Mesothelial cell of epicardium (in vitro differentiated cells): ENCODE results near the gene VPS13C. TPM values are rescaled to one million over a fixed set of nuclear protein-coding genes. Genes with fewer than 3 reads are reported as not detected.

ENCODE experiments used
- DNase-seq, 2 experiments: peaks; one replicate each; pipeline ENCODE4 v3.0.0; 2021; ENCODE audit warnings: low spot score in 2 of 2; ENCODE audit not compliant: unreplicated experiment in 2 of 2
- H3K27ac Mint-ChIP-seq: 2 replicates; pipeline ENCODE4 v1.8.0; 2021; ENCODE audit warnings: mixed read lengths
- H3K27me3 Mint-ChIP-seq: 2 replicates; pipeline ENCODE4 v1.8.0; 2021; ENCODE audit warnings: low read depth, mixed read lengths
- H3K36me3 Mint-ChIP-seq: 2 replicates; pipeline ENCODE4 v1.8.0; 2021; ENCODE audit warnings: mixed read lengths
- H3K4me1 Mint-ChIP-seq: 2 replicates; pipeline ENCODE4 v1.8.0; 2021; ENCODE audit warnings: mixed read lengths
- H3K4me3 Mint-ChIP-seq: 2 replicates; pipeline ENCODE4 v1.8.0; 2021; ENCODE audit warnings: mild to moderate bottlenecking, moderate library complexity, mixed read lengths
- H3K9me3 Mint-ChIP-seq: 2 replicates; pipeline ENCODE4 v1.8.0; 2021; ENCODE audit warnings: mixed read lengths
- total RNA-seq: library from RNA; stranded (reverse); gene quantifications from 3 replicates; pipeline ENCODE4 v1.2.1, GENCODE V29; 2021
- TF ChIP-seq, protein P1 (sequence below): fragments of 200-600 bp; sonication (generic); IDR thresholded peaks from one replicate; pipeline ENCODE4 v1.5.0; 2021; ENCODE audit warnings: antibody characterized with exemption; ENCODE audit not compliant: unreplicated experiment

VPS13C gene
- total RNA-seq, 1 donor from 2014 or later, result 44.7 TPM

DNA sequence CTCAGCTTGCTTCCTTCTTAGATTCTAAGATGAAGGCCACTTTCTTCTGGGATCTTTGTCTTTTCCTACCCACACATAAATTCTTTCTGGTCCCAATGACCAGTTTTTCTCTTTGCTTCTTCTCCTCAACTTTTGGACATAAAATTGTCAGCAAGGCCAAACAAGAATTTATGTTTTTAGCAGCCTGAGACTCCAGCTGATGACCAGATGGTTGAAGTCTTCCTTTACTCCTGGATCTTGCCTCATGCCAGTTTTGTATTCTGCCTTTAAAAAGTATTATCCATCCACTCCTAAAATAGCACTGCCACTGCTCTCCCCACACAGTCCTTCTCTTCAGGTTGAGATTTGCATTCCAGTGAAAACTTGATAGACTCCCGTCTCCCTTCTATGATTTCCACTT, 236.0 kb downstream of the VPS13C start:
- Mint-ChIP-seq H3K4me3 (no peak overlapping the region), H3K27me3 (peaks cover 23% of the 10 kb centered on the region), H3K4me1 (no peaks in the 10 kb centered on the region), H3K9me3 (no peaks in the 10 kb centered on the region), H3K36me3 (no peaks in the 10 kb centered on the region), H3K27ac (no peak overlapping the region)
- no peak for DNase-seq
- TF ChIP-seq, protein P1, sequence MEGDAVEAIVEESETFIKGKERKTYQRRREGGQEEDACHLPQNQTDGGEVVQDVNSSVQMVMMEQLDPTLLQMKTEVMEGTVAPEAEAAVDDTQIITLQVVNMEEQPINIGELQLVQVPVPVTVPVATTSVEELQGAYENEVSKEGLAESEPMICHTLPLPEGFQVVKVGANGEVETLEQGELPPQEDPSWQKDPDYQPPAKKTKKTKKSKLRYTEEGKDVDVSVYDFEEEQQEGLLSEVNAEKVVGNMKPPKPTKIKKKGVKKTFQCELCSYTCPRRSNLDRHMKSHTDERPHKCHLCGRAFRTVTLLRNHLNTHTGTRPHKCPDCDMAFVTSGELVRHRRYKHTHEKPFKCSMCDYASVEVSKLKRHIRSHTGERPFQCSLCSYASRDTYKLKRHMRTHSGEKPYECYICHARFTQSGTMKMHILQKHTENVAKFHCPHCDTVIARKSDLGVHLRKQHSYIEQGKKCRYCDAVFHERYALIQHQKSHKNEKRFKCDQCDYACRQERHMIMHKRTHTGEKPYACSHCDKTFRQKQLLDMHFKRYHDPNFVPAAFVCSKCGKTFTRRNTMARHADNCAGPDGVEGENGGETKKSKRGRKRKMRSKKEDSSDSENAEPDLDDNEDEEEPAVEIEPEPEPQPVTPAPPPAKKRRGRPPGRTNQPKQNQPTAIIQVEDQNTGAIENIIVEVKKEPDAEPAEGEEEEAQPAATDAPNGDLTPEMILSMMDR, result no peak

DNA sequence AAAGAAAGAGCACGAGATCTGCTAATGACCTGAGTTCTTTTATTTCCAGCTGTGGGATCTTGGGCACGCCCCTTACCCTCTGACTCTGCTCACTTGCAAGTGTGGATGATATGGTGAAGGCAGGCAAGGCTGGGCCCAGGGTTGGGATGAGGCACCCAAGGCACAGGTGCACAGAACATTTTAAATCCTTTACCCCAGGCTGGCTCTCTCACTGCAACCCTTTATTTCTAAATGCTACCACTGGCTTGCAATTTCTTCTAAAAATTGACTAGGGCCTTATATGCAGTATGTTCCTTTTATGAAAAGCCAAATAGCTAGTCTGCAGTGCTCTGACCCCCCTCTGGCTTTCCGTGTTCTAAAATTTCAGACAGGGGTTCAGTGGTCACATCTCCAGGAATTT, 237.7 kb downstream of the VPS13C start:
- TF ChIP-seq, protein P1, result no peak
- Mint-ChIP-seq H3K27ac (no peak overlapping the region), H3K27me3 (peaks cover 24% of the 10 kb centered on the region), H3K36me3 (no peaks in the 10 kb centered on the region), H3K4me3 (no peak overlapping the region), H3K9me3 (no peaks in the 10 kb centered on the region), H3K4me1 (no peaks in the 10 kb centered on the region)
- DNase-seq, result no peak

DNA sequence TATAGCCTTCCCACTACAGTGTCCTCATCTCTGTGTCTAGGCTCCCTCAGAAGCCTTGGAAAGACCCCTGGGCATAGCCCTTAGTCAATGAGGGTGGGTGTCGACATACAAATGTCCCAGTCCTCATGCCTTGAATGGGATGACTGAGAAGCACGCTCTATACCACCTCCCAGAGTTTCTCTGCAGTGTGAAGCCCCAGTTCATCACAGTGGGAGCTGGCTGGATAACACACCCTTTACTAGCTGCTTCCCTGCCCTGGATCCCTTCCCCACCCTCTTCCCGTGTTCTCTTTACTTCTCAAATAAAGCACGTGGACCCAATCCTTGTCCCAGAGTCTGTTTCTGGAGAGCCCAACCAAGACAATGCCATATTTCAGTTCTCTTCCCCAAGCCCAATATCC, 239.3 kb downstream of the VPS13C start:
- H3K27me3 Mint-ChIP-seq, result peaks cover 32% of the 10 kb centered on the region
- TF ChIP-seq, protein P1, result no peak
- no peak for DNase-seq
- H3K27ac Mint-ChIP-seq, result no peak overlapping the region
- H3K9me3 Mint-ChIP-seq, result no peaks in the 10 kb centered on the region
- H3K4me3 Mint-ChIP-seq, result no peak overlapping the region
- no peaks in the 10 kb centered on the region for H3K36me3 Mint-ChIP-seq
- no peaks in the 10 kb centered on the region for H3K4me1 Mint-ChIP-seq

DNA sequence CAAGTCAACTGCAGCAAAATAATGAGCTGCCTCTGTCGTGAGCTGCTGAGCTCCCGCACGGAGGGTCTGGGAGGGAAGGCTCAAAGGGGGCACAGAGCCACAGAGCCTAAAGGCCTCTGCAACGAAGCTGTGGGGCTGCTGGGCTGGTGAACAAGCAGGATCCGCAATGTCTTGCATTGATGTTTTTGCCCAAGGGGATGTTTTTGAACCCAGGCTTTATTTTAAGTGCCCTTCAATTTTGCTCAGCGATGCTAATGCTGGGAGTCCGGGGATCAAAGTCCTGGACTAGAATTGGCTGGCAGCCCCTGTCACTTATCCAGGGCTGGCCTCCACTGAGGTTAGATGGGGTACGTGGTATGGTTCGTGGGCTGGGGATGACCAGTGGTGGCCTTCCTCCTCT, 240.0 kb downstream of the VPS13C start:
- TF ChIP-seq, protein P1, result no peak
- Mint-ChIP-seq H3K4me1 (no peaks in the 10 kb centered on the region), H3K9me3 (no peaks in the 10 kb centered on the region), H3K27me3 (peaks cover 36% of the 10 kb centered on the region), H3K4me3 (no peak overlapping the region), H3K36me3 (no peaks in the 10 kb centered on the region), H3K27ac (no peak overlapping the region)
- DNase-seq, result no peak

DNA sequence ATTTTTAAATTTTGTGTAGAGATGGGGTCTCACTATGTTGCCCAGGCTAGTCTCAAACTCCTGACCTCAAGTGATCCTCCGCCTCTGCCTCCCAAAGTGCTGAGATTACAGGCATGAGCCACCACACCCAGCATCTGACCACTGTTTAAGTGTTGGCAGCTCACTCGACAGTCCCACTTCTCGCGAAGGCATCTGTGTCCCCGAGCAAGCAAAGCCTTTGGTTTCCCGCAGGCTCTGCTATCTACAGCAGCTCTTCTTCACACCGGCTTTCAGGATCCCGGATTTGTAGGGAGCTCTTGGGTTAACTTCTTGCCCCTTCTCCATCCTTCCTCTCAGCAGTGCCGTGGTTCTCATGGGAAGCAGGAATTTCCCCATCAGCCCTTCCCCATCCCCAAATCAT, 240.9 kb downstream of the VPS13C start:
- no peak for DNase-seq
- Mint-ChIP-seq H3K27ac (no peak overlapping the region), H3K36me3 (no peaks in the 10 kb centered on the region), H3K27me3 (peaks cover 36% of the 10 kb centered on the region), H3K9me3 (no peaks in the 10 kb centered on the region), H3K4me3 (no peak overlapping the region), H3K4me1 (no peaks in the 10 kb centered on the region)
- TF ChIP-seq, protein P1, result no peak

DNA sequence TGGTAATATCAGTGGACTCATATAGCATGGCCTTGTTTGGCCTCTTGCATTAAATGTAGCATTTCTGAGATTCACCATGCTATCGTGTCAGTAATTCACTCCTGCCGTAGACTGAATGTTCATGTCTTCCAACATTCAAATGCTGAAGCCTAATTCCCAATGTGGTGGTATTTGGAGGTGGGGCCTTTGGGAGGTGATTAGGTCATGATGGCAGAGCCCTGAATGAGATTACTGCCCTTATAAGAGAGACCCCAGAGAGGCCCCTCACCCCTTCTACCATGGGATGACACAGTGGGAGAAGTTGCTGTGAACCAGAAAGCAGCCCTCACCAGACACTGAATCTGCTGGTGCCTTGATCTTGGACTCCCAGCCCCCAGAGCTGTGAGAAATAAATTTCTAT, 241.4 kb downstream of the VPS13C start:
- no peak overlapping the region for H3K27ac Mint-ChIP-seq
- TF ChIP-seq, protein P1, result no peak
- peaks cover 34% of the 10 kb centered on the region for H3K27me3 Mint-ChIP-seq
- no peaks in the 10 kb centered on the region for H3K36me3 Mint-ChIP-seq
- no peak for DNase-seq
- no peak overlapping the region for H3K4me3 Mint-ChIP-seq
- no peaks in the 10 kb centered on the region for H3K9me3 Mint-ChIP-seq
- no peaks in the 10 kb centered on the region for H3K4me1 Mint-ChIP-seq
